A549 (cell line): Measurements from ENCODE around the gene ASTL.

ENCODE experiments used
- CTCF ChIP-seq: fragments of >200 bp; sonication (Bioruptor Twin); formaldehyde crosslinking; IDR thresholded peaks from 3 replicates; pipeline ENCODE4 v1.5.1; 2016
- JUNB ChIP-seq: fragments of >200 bp; sonication (Bioruptor Twin); formaldehyde crosslinking; IDR thresholded peaks from 2 replicates; pipeline ENCODE4 v1.6.1; 2016
- POLR2A ChIP-seq: IDR thresholded peaks from 2 replicates; pipeline ENCODE4 v1.6.1; 2012; ENCODE audit warnings: mild to moderate bottlenecking, low read length

GRCh38 chr2:96142217-96143113, 4.2 kb upstream of the ASTL start:
- TF ChIP-seq CTCF (no peak), JUNB (no peak), POLR2A (no peak)
